HEK293 (cell line): ENCODE data around the gene KIF13A.

Experiments
- CTCF ChIA-PET: fragments of 350-600 bp; formaldehyde crosslinking; extraction: SDS; loops from one replicate; lab custom pipeline; 2021; ENCODE audit warnings: antibody characterized with exemption; lab: Yijun Ruan, JAX
- POLR2A ChIA-PET: fragments of 300-600 bp; formaldehyde crosslinking; extraction: SDS; loops from one replicate; lab custom pipeline; 2020; ENCODE audit warnings: antibody characterized with exemption, inconsistent platforms; lab: Yijun Ruan, JAX
- H3K27ac ChIP-seq: fragments of 200-500 bp; sonication (Bioruptor generic); 2 replicates; pipeline ENCODE4 v1.5.1; 2014; ENCODE audit warnings: low read depth, low read length, control low read depth, inconsistent platforms; ENCODE audit errors: extremely low read depth
- H3K36me3 ChIP-seq, 2 experiments: fragments of 200-500 bp in 1 of 2; sonication (Bioruptor generic) in 1 of 2; 1 replicate in 1 of 2; 2 replicates in 1 of 2; pipeline ENCODE4 v1.5.1; 2014 to 2017; ENCODE audit warnings: inconsistent platforms in 2 of 2, low read length in 2 of 2; ENCODE audit not compliant: control insufficient read depth in 2 of 2, insufficient read depth in 1 of 2
- H3K4me1 ChIP-seq: fragments of 200-500 bp; sonication (Bioruptor generic); 2 replicates; pipeline ENCODE4 v1.5.1; 2014; ENCODE audit warnings: mild to moderate bottlenecking, low read length, inconsistent platforms; ENCODE audit not compliant: control insufficient read depth, insufficient read depth
- H3K4me3 ChIP-seq: 2 replicates; pipeline ENCODE4 v1.5.1; 2011; ENCODE audit warnings: low read depth, mild to moderate bottlenecking, control low read depth, low read length, moderate library complexity
- H3K9me3 ChIP-seq: fragments of 200-500 bp; sonication (Bioruptor generic); 2 replicates; pipeline ENCODE4 v1.5.1; 2014; ENCODE audit warnings: low read depth, low read length, inconsistent platforms; ENCODE audit not compliant: control insufficient read depth, insufficient read depth
- CTCF ChIP-seq: fragments of 450-650 bp; formaldehyde crosslinking; IDR thresholded peaks from 2 replicates; pipeline ENCODE4 v1.5.1; 2016; ENCODE audit warnings: missing biosample characterization, missing genetic modification characterization
- HOXC10 ChIP-seq: sonication (generic); formaldehyde crosslinking; IDR thresholded peaks from 2 replicates; pipeline ENCODE4 v1.8.1; 2023; ENCODE audit warnings: mild to moderate bottlenecking, missing genetic modification reagents
- SALL2 ChIP-seq: fragments of 450-650 bp; formaldehyde crosslinking; IDR thresholded peaks from 2 replicates; pipeline ENCODE4 v1.5.0; 2017; ENCODE audit warnings: missing biosample characterization, mild to moderate bottlenecking, missing genetic modification characterization, borderline replicate concordance
- SP7 ChIP-seq: fragments of 450-650 bp; formaldehyde crosslinking; IDR thresholded peaks from 2 replicates; pipeline ENCODE4 v1.5.1; 2016; ENCODE audit warnings: missing biosample characterization, missing genetic modification characterization
- ZFP69B ChIP-seq: fragments of 450-650 bp; formaldehyde crosslinking; IDR thresholded peaks from 2 replicates; pipeline ENCODE4 v1.5.1; 2016; ENCODE audit warnings: missing biosample characterization, missing genetic modification characterization
- ZNF280D ChIP-seq: fragments of 450-650 bp; formaldehyde crosslinking; IDR thresholded peaks from 2 replicates; pipeline ENCODE4 v1.5.1; 2016; ENCODE audit warnings: missing biosample characterization, missing genetic modification characterization
- ZNF335 ChIP-seq: fragments of 450-650 bp; formaldehyde crosslinking; conservative IDR thresholded peaks from 2 replicates; pipeline ENCODE4 v1.5.1; 2016; ENCODE audit warnings: missing biosample characterization, missing genetic modification characterization
- ZNF350 ChIP-seq: fragments of 450-650 bp; formaldehyde crosslinking; IDR thresholded peaks from 2 replicates; pipeline ENCODE4 v1.5.0; 2017; ENCODE audit warnings: missing biosample characterization, mild to moderate bottlenecking, missing genetic modification characterization
- ZNF549 ChIP-seq: fragments of 450-650 bp; IDR thresholded peaks from 2 replicates; pipeline ENCODE4 v1.5.1; 2018; ENCODE audit warnings: missing biosample characterization, missing genetic modification characterization, mild to moderate bottlenecking, inconsistent platforms, moderate library complexity
- ZNF660 ChIP-seq: fragments of 450-650 bp; IDR thresholded peaks from 2 replicates; pipeline ENCODE4 v1.5.1; 2018; ENCODE audit warnings: missing biosample characterization, mild to moderate bottlenecking, missing genetic modification characterization
- ZNF701 ChIP-seq: fragments of 450-650 bp; formaldehyde crosslinking; IDR thresholded peaks from 2 replicates; pipeline ENCODE4 v1.5.1; 2016; ENCODE audit warnings: missing biosample characterization, missing genetic modification characterization
- ZNF843 ChIP-seq: fragments of 450-650 bp; formaldehyde crosslinking; IDR thresholded peaks from 2 replicates; pipeline ENCODE4 v1.5.1; 2016; ENCODE audit warnings: missing biosample characterization, missing genetic modification characterization
- ZSCAN30 ChIP-seq: fragments of 450-650 bp; IDR thresholded peaks from 2 replicates; pipeline ENCODE4 v1.5.1; 2018; ENCODE audit warnings: missing biosample characterization, mild to moderate bottlenecking, missing genetic modification characterization, moderate library complexity
- ZXDB ChIP-seq: fragments of 450-650 bp; formaldehyde crosslinking; IDR thresholded peaks from 2 replicates; pipeline ENCODE4 v1.5.1; 2016; ENCODE audit warnings: missing biosample characterization, missing genetic modification characterization
- TF ChIP-seq, protein P1 (sequence below): fragments of 450-650 bp; formaldehyde crosslinking; optimal IDR thresholded peaks from 2 replicates; pipeline ENCODE3; 2016; ENCODE audit warnings: missing biosample characterization, mild to moderate bottlenecking, missing genetic modification characterization
- TF ChIP-seq, protein P2 (sequence below): fragments of 450-650 bp; formaldehyde crosslinking; IDR thresholded peaks from 2 replicates; pipeline ENCODE4 v1.5.1; 2016; ENCODE audit warnings: missing biosample characterization, missing genetic modification characterization
- TF ChIP-seq, protein P3 (sequence below): fragments of 450-650 bp; formaldehyde crosslinking; IDR thresholded peaks from 2 replicates; pipeline ENCODE4 v1.5.1; 2016; ENCODE audit warnings: missing biosample characterization, missing genetic modification characterization
- TF ChIP-seq, protein P4 (sequence below): fragments of 450-650 bp; formaldehyde crosslinking; IDR thresholded peaks from 2 replicates; pipeline ENCODE4 v1.5.1; 2016; ENCODE audit warnings: missing biosample characterization, missing genetic modification characterization

KIF13A gene

DNA sequence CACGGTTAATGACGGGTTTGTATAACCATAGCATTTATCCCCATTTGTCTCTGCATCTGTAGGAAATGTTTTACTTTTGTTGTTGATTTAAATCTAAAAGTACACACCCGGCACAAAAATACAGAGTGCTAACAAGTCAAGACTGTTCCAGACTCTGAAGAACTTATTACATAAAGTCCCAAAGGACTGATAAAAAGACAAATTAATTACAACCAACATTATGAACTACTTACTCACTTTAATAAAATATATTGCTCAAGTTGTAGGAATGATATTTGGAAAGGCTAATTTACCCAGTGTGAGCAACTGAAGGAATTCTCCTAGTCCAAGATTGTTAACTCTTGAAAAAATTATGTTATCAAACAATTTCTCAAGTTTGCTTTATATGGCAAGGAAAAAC, 115.6 kb downstream of the KIF13A start:
- TF ChIP-seq, protein P1, sequence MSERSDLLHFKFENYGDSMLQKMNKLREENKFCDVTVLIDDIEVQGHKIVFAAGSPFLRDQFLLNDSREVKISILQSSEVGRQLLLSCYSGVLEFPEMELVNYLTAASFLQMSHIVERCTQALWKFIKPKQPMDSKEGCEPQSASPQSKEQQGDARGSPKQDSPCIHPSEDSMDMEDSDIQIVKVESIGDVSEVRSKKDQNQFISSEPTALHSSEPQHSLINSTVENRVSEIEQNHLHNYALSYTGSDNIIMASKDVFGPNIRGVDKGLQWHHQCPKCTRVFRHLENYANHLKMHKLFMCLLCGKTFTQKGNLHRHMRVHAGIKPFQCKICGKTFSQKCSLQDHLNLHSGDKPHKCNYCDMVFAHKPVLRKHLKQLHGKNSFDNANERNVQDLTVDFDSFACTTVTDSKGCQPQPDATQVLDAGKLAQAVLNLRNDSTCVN (tag by site-specific recombination): no peak
- TF ChIP-seq ZNF350 (tag by site-specific recombination): no peak
- TF ChIP-seq, protein P2, sequence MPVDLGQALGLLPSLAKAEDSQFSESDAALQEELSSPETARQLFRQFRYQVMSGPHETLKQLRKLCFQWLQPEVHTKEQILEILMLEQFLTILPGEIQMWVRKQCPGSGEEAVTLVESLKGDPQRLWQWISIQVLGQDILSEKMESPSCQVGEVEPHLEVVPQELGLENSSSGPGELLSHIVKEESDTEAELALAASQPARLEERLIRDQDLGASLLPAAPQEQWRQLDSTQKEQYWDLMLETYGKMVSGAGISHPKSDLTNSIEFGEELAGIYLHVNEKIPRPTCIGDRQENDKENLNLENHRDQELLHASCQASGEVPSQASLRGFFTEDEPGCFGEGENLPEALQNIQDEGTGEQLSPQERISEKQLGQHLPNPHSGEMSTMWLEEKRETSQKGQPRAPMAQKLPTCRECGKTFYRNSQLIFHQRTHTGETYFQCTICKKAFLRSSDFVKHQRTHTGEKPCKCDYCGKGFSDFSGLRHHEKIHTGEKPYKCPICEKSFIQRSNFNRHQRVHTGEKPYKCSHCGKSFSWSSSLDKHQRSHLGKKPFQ: no peak
- H3K27ac ChIP-seq: no peak overlapping the region
- CTCF ChIA-PET: interaction anchor here (0.6 to 1.3 kb wide), 3 partner anchors 9 to 288 kb away, joined by 3 to 6 read pairs (median 4); no protein-coding TSS in a partner anchor
- no peaks in the 10 kb centered on the region for H3K36me3 ChIP-seq
- H3K9me3 ChIP-seq: no peaks in the 10 kb centered on the region
- POLR2A ChIA-PET: no interaction called here
- H3K4me1 ChIP-seq: no peaks in the 10 kb centered on the region
- H3K4me3 ChIP-seq: no peak overlapping the region

DNA sequence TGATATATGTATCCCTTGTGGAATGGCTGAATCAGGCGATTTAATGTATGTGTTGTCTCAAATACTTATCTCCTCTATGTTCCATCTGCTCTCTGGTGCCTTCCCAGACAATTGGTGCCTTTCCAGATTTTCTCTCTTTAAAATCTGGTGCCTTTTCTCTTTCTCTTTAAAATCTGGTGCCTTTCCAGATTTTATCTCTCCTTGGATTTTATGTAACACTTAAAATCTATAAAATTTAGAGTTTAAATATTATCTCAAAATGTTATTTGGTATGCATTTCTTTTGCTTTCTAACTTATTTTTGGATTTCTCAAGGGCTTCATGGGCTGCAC, 116.3 kb downstream of the KIF13A start:
- TF ChIP-seq, protein P3, sequence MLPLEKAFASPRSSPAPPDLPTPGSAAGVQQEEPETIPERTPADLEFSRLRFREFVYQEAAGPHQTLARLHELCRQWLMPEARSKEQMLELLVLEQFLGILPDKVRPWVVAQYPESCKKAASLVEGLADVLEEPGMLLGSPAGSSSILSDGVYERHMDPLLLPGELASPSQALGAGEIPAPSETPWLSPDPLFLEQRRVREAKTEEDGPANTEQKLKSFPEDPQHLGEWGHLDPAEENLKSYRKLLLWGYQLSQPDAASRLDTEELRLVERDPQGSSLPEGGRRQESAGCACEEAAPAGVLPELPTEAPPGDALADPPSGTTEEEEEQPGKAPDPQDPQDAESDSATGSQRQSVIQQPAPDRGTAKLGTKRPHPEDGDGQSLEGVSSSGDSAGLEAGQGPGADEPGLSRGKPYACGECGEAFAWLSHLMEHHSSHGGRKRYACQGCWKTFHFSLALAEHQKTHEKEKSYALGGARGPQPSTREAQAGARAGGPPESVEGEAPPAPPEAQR (tag by site-specific recombination): no peak
- TF ChIP-seq CTCF (tag by site-specific recombination): no peak
- no peak for TF ChIP-seq ZNF843 (tag by site-specific recombination)
- TF ChIP-seq, protein P4, sequence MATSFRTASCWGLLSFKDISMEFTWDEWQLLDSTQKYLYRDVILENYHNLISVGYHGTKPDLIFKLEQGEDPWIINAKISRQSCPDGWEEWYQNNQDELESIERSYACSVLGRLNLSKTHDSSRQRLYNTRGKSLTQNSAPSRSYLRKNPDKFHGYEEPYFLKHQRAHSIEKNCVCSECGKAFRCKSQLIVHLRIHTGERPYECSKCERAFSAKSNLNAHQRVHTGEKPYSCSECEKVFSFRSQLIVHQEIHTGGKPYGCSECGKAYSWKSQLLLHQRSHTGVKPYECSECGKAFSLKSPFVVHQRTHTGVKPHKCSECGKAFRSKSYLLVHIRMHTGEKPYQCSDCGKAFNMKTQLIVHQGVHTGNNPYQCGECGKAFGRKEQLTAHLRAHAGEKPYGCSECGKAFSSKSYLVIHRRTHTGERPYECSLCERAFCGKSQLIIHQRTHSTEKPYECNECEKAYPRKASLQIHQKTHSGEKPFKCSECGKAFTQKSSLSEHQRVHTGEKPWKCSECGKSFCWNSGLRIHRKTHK (tag by site-specific recombination): no peak
- TF ChIP-seq HOXC10 (CRISPR knock-in tag): no peak
- TF ChIP-seq ZNF701: no peak
- no peak for TF ChIP-seq ZFP69B (tag by site-specific recombination)
- TF ChIP-seq ZXDB: no peak
- no peak for TF ChIP-seq SP7 (tag by site-specific recombination)
- TF ChIP-seq ZNF549: no peak
- no peaks in the 10 kb centered on the region for H3K4me1 ChIP-seq
- no peaks in the 10 kb centered on the region for H3K9me3 ChIP-seq
- H3K36me3 ChIP-seq: no peaks in the 10 kb centered on the region
- POLR2A ChIA-PET: no interaction called here
- H3K4me3 ChIP-seq: no peak overlapping the region
- no peak overlapping the region for H3K27ac ChIP-seq
- CTCF ChIA-PET: no interaction called here

GRCh38 chr6:17870300-17871188, 116.9 kb downstream of the KIF13A start:
- no peaks in the 10 kb centered on the region for H3K4me1 ChIP-seq
- ChIA-PET CTCF (interaction anchor here (1.1 kb wide), 1 partner anchor 252 kb away, joined by 3 read pairs; the partner anchor contains the start of gene NHLRC1), POLR2A (no interaction called here)
- H3K36me3 ChIP-seq: no peaks in the 10 kb centered on the region
- no peaks in the 10 kb centered on the region for H3K9me3 ChIP-seq
- no peak overlapping the region for H3K4me3 ChIP-seq
- H3K27ac ChIP-seq: no peak overlapping the region
- TF ChIP-seq SALL2 (tag by site-specific recombination) (no peak), ZNF660 (tag by site-specific recombination) (no peak), ZSCAN30 (tag by site-specific recombination) (no peak), ZNF335 (no peak), ZNF701 (no peak), ZNF280D (tag by site-specific recombination) (no peak)
